HG02642 (cell line): ENCODE measurements around the gene MACF1.

Source experiments
- ATAC-seq: cut with Tn5 transposase; IDR thresholded peaks from one replicate; pipeline ENCODE4 v1.9.1; 2021; ENCODE audit warnings: mild to moderate bottlenecking; ENCODE audit not compliant: unreplicated experiment, poor library complexity

Gene MACF1

GRCh38 chr1:39385067-39385988, 180.8 kb downstream of the MACF1 start:
- ATAC-seq, result no peak

GRCh38 chr1:39386997-39387396, 182.5 kb downstream of the MACF1 start:
- ATAC-seq, result no peak

- no peak for ATAC-seq
These were observed 183.0 kb downstream of the MACF1 start for GRCh38 chr1:39387452-39387851.

- ATAC-seq, result no peak
These were observed 187.5 kb downstream of the MACF1 start for GRCh38 chr1:39391691-39392679.

- ATAC-seq, result no peak
These were observed 188.5 kb downstream of the MACF1 start for GRCh38 chr1:39392851-39393573.

- ATAC-seq, result no peak
These were observed 189.2 kb downstream of the MACF1 start for GRCh38 chr1:39393645-39394044.

GRCh38 chr1:39394059-39394458, 189.6 kb downstream of the MACF1 start:
- no peak for ATAC-seq

- ATAC-seq, result no peak
These were observed 190.1 kb downstream of the MACF1 start for GRCh38 chr1:39394598-39394997.

GRCh38 chr1:39395357-39395831, 190.9 kb downstream of the MACF1 start:
- ATAC-seq, result no peak

- ATAC-seq, result no peak
These were observed 192.2 kb downstream of the MACF1 start for GRCh38 chr1:39396671-39397070.

- no peak for ATAC-seq
These were observed 193.0 kb downstream of the MACF1 start for GRCh38 chr1:39397487-39397886.

GRCh38 chr1:39398278-39399021, 194.0 kb downstream of the MACF1 start:
- peak; percentile 47 for ATAC-seq

GRCh38 chr1:39401106-39401505, 196.6 kb downstream of the MACF1 start:
- no peak for ATAC-seq

- no peak for ATAC-seq
These were observed 200.4 kb downstream of the MACF1 start for GRCh38 chr1:39404876-39405275.

GRCh38 chr1:39405358-39405757, 200.9 kb downstream of the MACF1 start:
- no peak for ATAC-seq

GRCh38 chr1:39406533-39407450, 202.3 kb downstream of the MACF1 start:
- ATAC-seq, result no peak

GRCh38 chr1:39407510-39407895, 203.0 kb downstream of the MACF1 start:
- no peak for ATAC-seq

- ATAC-seq, result no peak
These were observed 203.6 kb downstream of the MACF1 start for GRCh38 chr1:39407896-39408640.
